GM18505 (cell line): Measurements from ENCODE around the gene FAM171A1.

Experiments used
- ATAC-seq: cut with Tn5 transposase; IDR thresholded peaks from one replicate; pipeline ENCODE4 v1.9.1; 2021; ENCODE audit not compliant: unreplicated experiment
- POLR2A ChIP-seq: IDR thresholded peaks from 4 replicates; pipeline ENCODE4 v1.6.1; 2011; ENCODE audit warnings: borderline replicate concordance; ENCODE audit not compliant: insufficient read depth, insufficient read length; ENCODE audit errors: extremely low read depth

The FAM171A1 gene

GRCh38 chr10:15365692-15366091 is 5.4 kb downstream of the FAM171A1 start:
- no peak for TF ChIP-seq POLR2A
- no peak for ATAC-seq

GRCh38 chr10:15364001-15364400 is 7.1 kb downstream of the FAM171A1 start:
- no peak for TF ChIP-seq POLR2A
- ATAC-seq: no peak

- ATAC-seq: no peak
- no peak for TF ChIP-seq POLR2A
Measured at GRCh38 chr10:15363031-15363430, 8.1 kb downstream of the FAM171A1 start.

GRCh38 chr10:15361131-15361530 is 10.0 kb downstream of the FAM171A1 start:
- no peak for ATAC-seq
- TF ChIP-seq POLR2A: no peak

- ATAC-seq: no peak
- no peak for TF ChIP-seq POLR2A
Measured at GRCh38 chr10:15360566-15360965, 10.5 kb downstream of the FAM171A1 start.

GRCh38 chr10:15353471-15354017 is 17.5 kb downstream of the FAM171A1 start:
- TF ChIP-seq POLR2A: no peak
- no peak for ATAC-seq

GRCh38 chr10:15352836-15353235 is 18.3 kb downstream of the FAM171A1 start:
- ATAC-seq: no peak
- no peak for TF ChIP-seq POLR2A

- TF ChIP-seq POLR2A: no peak
- ATAC-seq: no peak
Measured at GRCh38 chr10:15352201-15352600, 18.9 kb downstream of the FAM171A1 start.

- no peak for ATAC-seq
- no peak for TF ChIP-seq POLR2A
Measured at GRCh38 chr10:15351099-15351820, 19.8 kb downstream of the FAM171A1 start.

- ATAC-seq: no peak
Measured at GRCh38 chr10:15349112-15349511, 22.0 kb downstream of the FAM171A1 start.

GRCh38 chr10:15348579-15348978 is 22.5 kb downstream of the FAM171A1 start:
- no peak for TF ChIP-seq POLR2A
- no peak for ATAC-seq

More at GRCh38 chr10:15349112-15349511, 22.0 kb downstream of the FAM171A1 start:
- TF ChIP-seq POLR2A: no peak

- no peak for ATAC-seq
- no peak for TF ChIP-seq POLR2A
Measured at GRCh38 chr10:15347150-15347549, 23.9 kb downstream of the FAM171A1 start.

- TF ChIP-seq POLR2A: no peak
- no peak for ATAC-seq
Measured at GRCh38 chr10:15346440-15347141, 24.5 kb downstream of the FAM171A1 start.

- no peak for ATAC-seq
- TF ChIP-seq POLR2A: no peak
Measured at GRCh38 chr10:15345450-15345849, 25.6 kb downstream of the FAM171A1 start.
